Activated naive CD4-positive, alpha-beta T cell treated with anti-CD3 and anti-CD28 coated beads, Interleukin-2, amount 50 U/mL, for 72 hours (primary cell): ENCODE data around the gene MCOLN1. TPM values are rescaled to one million over a fixed set of nuclear protein-coding genes. Genes with fewer than 3 reads are reported as not detected.
A peak's percentile ranks its signal among the peaks of the same experiment; 100 is the strongest.

Experiments
- ATAC-seq, 2 donors: fragments of 150-1000 bp; cut with Tn5 transposase; 2 replicates each; pipeline ENCODE4 v1.10.0; 2021; ENCODE audit warnings: mild to moderate bottlenecking in 2 of 2, moderate library complexity in 2 of 2
- DNase-seq, 2 donors: peaks; one replicate each; pipeline ENCODE4 v3.0.0; 2021 to 2022; ENCODE audit warnings: low spot score in 2 of 2
- H3K27ac Mint-ChIP-seq, 2 donors: one replicate each; pipeline ENCODE4 v1.8.0; 2022; ENCODE audit warnings: mild to moderate bottlenecking in 2 of 2, mixed read lengths in 2 of 2
- H3K36me3 Mint-ChIP-seq, 2 donors: one replicate each; pipeline ENCODE4 v1.8.0; 2022; ENCODE audit warnings: mixed read lengths in 2 of 2
- H3K9me3 Mint-ChIP-seq, 2 donors: one replicate each; pipeline ENCODE4 v1.8.0; 2022; ENCODE audit warnings: mixed read lengths in 2 of 2
- total RNA-seq, 2 donors: library from RNA; stranded (reverse); gene quantifications; one replicate each; pipeline ENCODE4 v1.2.3, GENCODE V29; 2022

MCOLN1 gene
- total RNA-seq, 2 donors from 2014 or later, result 10.3 to 11.0 TPM

GRCh38 chr19:7516333-7516732 is 6.1 kb upstream of the MCOLN1 start:
- no peaks in the 10 kb centered on the region for H3K9me3 Mint-ChIP-seq
- ATAC-seq (peak in 1 of 2 donors; percentile 12), DNase-seq (no peak)
- peaks cover 0 to 7% of the 10 kb centered on the region in 2 donors for H3K36me3 Mint-ChIP-seq
- peak overlapping the region; percentile 26 to 77 for H3K27ac Mint-ChIP-seq

GRCh38 chr19:7516878-7517277 is 5.5 kb upstream of the MCOLN1 start:
- peaks cover 0 to 7% of the 10 kb centered on the region in 2 donors for H3K36me3 Mint-ChIP-seq
- H3K27ac Mint-ChIP-seq, result peak overlapping the region; percentile 26 to 77
- DNase-seq (no peak), ATAC-seq (no peak)
- no peaks in the 10 kb centered on the region for H3K9me3 Mint-ChIP-seq

GRCh38 chr19:7519361-7520130 is 2.9 kb upstream of the MCOLN1 start:
- DNase-seq, result no peak
- ATAC-seq, result no peak
- Mint-ChIP-seq H3K9me3 (no peaks in the 10 kb centered on the region), H3K27ac (no peak overlapping the region), H3K36me3 (peaks cover 0 to 7% of the 10 kb centered on the region in 2 donors)

GRCh38 chr19:7520131-7521051 is 2.0 kb upstream of the MCOLN1 start:
- H3K27ac Mint-ChIP-seq, result no peak overlapping the region
- H3K36me3 Mint-ChIP-seq, result peaks cover 0 to 4% of the 10 kb centered on the region in 2 donors
- H3K9me3 Mint-ChIP-seq, result no peaks in the 10 kb centered on the region
- no peak for ATAC-seq
- no peak for DNase-seq

- Mint-ChIP-seq H3K27ac (peak overlapping the region; percentile 65 to 94), H3K9me3 (no peaks in the 10 kb centered on the region), H3K36me3 (no peaks in the 10 kb centered on the region)
- no peak for DNase-seq
- no peak for ATAC-seq
Measured at GRCh38 chr19:7521551-7522071, 813 bp upstream of the MCOLN1 start.

- Mint-ChIP-seq H3K9me3 (no peaks in the 10 kb centered on the region), H3K36me3 (no peaks in the 10 kb centered on the region), H3K27ac (peak overlapping the region; percentile 22 to 94)
- ATAC-seq, result no peak
- no peak for DNase-seq
Measured at GRCh38 chr19:7522923-7523667, 671 bp downstream of the MCOLN1 start.

- H3K9me3 Mint-ChIP-seq, result no peaks in the 10 kb centered on the region
- ATAC-seq (no peak), DNase-seq (no peak)
- H3K36me3 Mint-ChIP-seq, result no peaks in the 10 kb centered on the region
- no peak overlapping the region for H3K27ac Mint-ChIP-seq
Measured at GRCh38 chr19:7524523-7524922, 2.1 kb downstream of the MCOLN1 start.

- H3K9me3 Mint-ChIP-seq, result no peaks in the 10 kb centered on the region
- DNase-seq, result no peak
- ATAC-seq, result no peak
- H3K36me3 Mint-ChIP-seq, result no peaks in the 10 kb centered on the region
- H3K27ac Mint-ChIP-seq, result no peak overlapping the region
Measured at GRCh38 chr19:7524992-7525739, 2.7 kb downstream of the MCOLN1 start.

GRCh38 chr19:7526059-7526929 is 3.9 kb downstream of the MCOLN1 start:
- Mint-ChIP-seq H3K36me3 (no peaks in the 10 kb centered on the region), H3K9me3 (no peaks in the 10 kb centered on the region), H3K27ac (no peak overlapping the region)
- no peak for DNase-seq
- no peak for ATAC-seq

- H3K36me3 Mint-ChIP-seq, result peaks cover 0 to 5% of the 10 kb centered on the region in 2 donors
- ATAC-seq (no peak), DNase-seq (no peak)
- H3K27ac Mint-ChIP-seq, result no peak overlapping the region
- peaks cover 0 to 3% of the 10 kb centered on the region in 2 donors for H3K9me3 Mint-ChIP-seq
Measured at GRCh38 chr19:7527516-7528191, 5.2 kb downstream of the MCOLN1 start.

- Mint-ChIP-seq H3K27ac (no peak overlapping the region), H3K36me3 (peaks cover 0 to 5% of the 10 kb centered on the region in 2 donors), H3K9me3 (peaks cover 0 to 3% of the 10 kb centered on the region in 2 donors)
- DNase-seq, result no peak
- ATAC-seq, result no peak
Measured at GRCh38 chr19:7528192-7528519, 5.7 kb downstream of the MCOLN1 start.

- peaks cover 0 to 3% of the 10 kb centered on the region in 2 donors for H3K9me3 Mint-ChIP-seq
- no peak for ATAC-seq
- no peak for DNase-seq
- peaks cover 0 to 5% of the 10 kb centered on the region in 2 donors for H3K36me3 Mint-ChIP-seq
- H3K27ac Mint-ChIP-seq, result no peak overlapping the region
Measured at GRCh38 chr19:7528522-7529245, 6.3 kb downstream of the MCOLN1 start.

GRCh38 chr19:7529246-7529600 is 6.8 kb downstream of the MCOLN1 start:
- Mint-ChIP-seq H3K27ac (no peak overlapping the region), H3K9me3 (peaks cover 0 to 3% of the 10 kb centered on the region in 2 donors), H3K36me3 (peaks cover 0 to 5% of the 10 kb centered on the region in 2 donors)

More at GRCh38 chr19:7529246-7529600, 6.8 kb downstream of the MCOLN1 start:
- no peak for DNase-seq
- no peak for ATAC-seq
